ENCODE results near the gene RYR2. TPM values are rescaled to one million over a fixed set of nuclear protein-coding genes. Genes with fewer than 3 reads are reported as not detected.

The RYR2 gene
- total RNA-seq, 4 donors from 2014 or later: 0.13 to 2.5 (median 0.88) TPM

GRCh38 chr1:237387144-237387505, 345.1 kb downstream of the RYR2 start:
- DNase-seq: no peak
- H3K4me1 ChIP-seq: peaks cover 0 to 4% (median 0%) of the 10 kb centered on the region in 4 donors
- no peak overlapping the region for H3K4me3 ChIP-seq
- H3K9me3 ChIP-seq: no peaks in the 10 kb centered on the region
- TF ChIP-seq CTCF (IDR thresholded peaks at IDR 0.05) (no peak), POLR2A (IDR thresholded peaks at IDR 0.05) (no peak)
- no peaks in the 10 kb centered on the region for H3K36me3 ChIP-seq
- no peak overlapping the region for H3K27ac ChIP-seq
- no peaks in the 10 kb centered on the region for H3K27me3 ChIP-seq

- TF ChIP-seq POLR2A (IDR thresholded peaks at IDR 0.05) (no peak), CTCF (IDR thresholded peaks at IDR 0.05) (no peak)
- no peaks in the 10 kb centered on the region for H3K9me3 ChIP-seq
Observed at GRCh38 chr1:237390823-237391222, 348.8 kb downstream of the RYR2 start.

GRCh38 chr1:237393632-237394031, 351.6 kb downstream of the RYR2 start:
- H3K27me3 ChIP-seq: no peaks in the 10 kb centered on the region
- no peak for DNase-seq
- no peak overlapping the region for H3K27ac ChIP-seq
- no peaks in the 10 kb centered on the region for H3K36me3 ChIP-seq
- TF ChIP-seq CTCF (IDR thresholded peaks at IDR 0.05) (no peak), POLR2A (IDR thresholded peaks at IDR 0.05) (no peak)
- no peak overlapping the region for H3K4me3 ChIP-seq
- H3K9me3 ChIP-seq: no peaks in the 10 kb centered on the region
- no peaks in the 10 kb centered on the region for H3K4me1 ChIP-seq

More at GRCh38 chr1:237390823-237391222, 348.8 kb downstream of the RYR2 start:
- H3K4me3 ChIP-seq: no peak overlapping the region
- no peak overlapping the region for H3K27ac ChIP-seq
- no peaks in the 10 kb centered on the region for H3K36me3 ChIP-seq
- H3K4me1 ChIP-seq: no peaks in the 10 kb centered on the region
- no peaks in the 10 kb centered on the region for H3K27me3 ChIP-seq
- DNase-seq: no peak

- no peaks in the 10 kb centered on the region for H3K36me3 ChIP-seq
- no peak for DNase-seq
Observed at GRCh38 chr1:237394281-237394680, 352.3 kb downstream of the RYR2 start.

GRCh38 chr1:237396426-237396825, 354.4 kb downstream of the RYR2 start:
- no peaks in the 10 kb centered on the region for H3K36me3 ChIP-seq
- no peak for TF ChIP-seq POLR2A (IDR thresholded peaks at IDR 0.05)
- TF ChIP-seq CTCF (IDR thresholded peaks at IDR 0.05): no peak
- no peaks in the 10 kb centered on the region for H3K27me3 ChIP-seq
- no peak for DNase-seq
- H3K27ac ChIP-seq: no peak overlapping the region
- H3K4me1 ChIP-seq: no peaks in the 10 kb centered on the region
- no peak overlapping the region for H3K4me3 ChIP-seq
- H3K9me3 ChIP-seq: peaks cover 0 to 7% (median 0%) of the 10 kb centered on the region in 4 donors

More at GRCh38 chr1:237394281-237394680, 352.3 kb downstream of the RYR2 start:
- Histone ChIP-seq H3K4me1 (no peaks in the 10 kb centered on the region), H3K9me3 (peaks cover 0 to 5% (median 0%) of the 10 kb centered on the region in 4 donors), H3K27ac (no peak overlapping the region), H3K4me3 (no peak overlapping the region), H3K27me3 (no peaks in the 10 kb centered on the region)
- no peak for TF ChIP-seq CTCF (IDR thresholded peaks at IDR 0.05)
- TF ChIP-seq POLR2A (IDR thresholded peaks at IDR 0.05): no peak

GRCh38 chr1:237398751-237399150, 356.8 kb downstream of the RYR2 start:
- H3K36me3 ChIP-seq: no peaks in the 10 kb centered on the region
- no peak overlapping the region for H3K27ac ChIP-seq
- no peaks in the 10 kb centered on the region for H3K4me1 ChIP-seq
- H3K4me3 ChIP-seq: no peak overlapping the region
- DNase-seq: no peak
- H3K9me3 ChIP-seq: peaks cover 0 to 7% (median 0%) of the 10 kb centered on the region in 4 donors
- H3K27me3 ChIP-seq: no peaks in the 10 kb centered on the region
- TF ChIP-seq POLR2A (IDR thresholded peaks at IDR 0.05) (no peak), CTCF (IDR thresholded peaks at IDR 0.05) (no peak)
